Activated T-helper 9 cell treated with anti-CD3 and anti-CD28 coated beads, Interleukin-2, amount 50 U/mL, for 16 hours (primary cell): ENCODE measurements around the gene ANKRD10.
"Not testable (repeated sequence)": the region's sequence is repeated elsewhere in the genome, so short reads cannot be mapped to it uniquely, and the experiment has no call there.

Experiments used
- DNase-seq: peaks from one replicate; pipeline ENCODE4 v3.0.0-alpha.2; 2020; ENCODE audit warnings: low read depth

ANKRD10 gene

DNA sequence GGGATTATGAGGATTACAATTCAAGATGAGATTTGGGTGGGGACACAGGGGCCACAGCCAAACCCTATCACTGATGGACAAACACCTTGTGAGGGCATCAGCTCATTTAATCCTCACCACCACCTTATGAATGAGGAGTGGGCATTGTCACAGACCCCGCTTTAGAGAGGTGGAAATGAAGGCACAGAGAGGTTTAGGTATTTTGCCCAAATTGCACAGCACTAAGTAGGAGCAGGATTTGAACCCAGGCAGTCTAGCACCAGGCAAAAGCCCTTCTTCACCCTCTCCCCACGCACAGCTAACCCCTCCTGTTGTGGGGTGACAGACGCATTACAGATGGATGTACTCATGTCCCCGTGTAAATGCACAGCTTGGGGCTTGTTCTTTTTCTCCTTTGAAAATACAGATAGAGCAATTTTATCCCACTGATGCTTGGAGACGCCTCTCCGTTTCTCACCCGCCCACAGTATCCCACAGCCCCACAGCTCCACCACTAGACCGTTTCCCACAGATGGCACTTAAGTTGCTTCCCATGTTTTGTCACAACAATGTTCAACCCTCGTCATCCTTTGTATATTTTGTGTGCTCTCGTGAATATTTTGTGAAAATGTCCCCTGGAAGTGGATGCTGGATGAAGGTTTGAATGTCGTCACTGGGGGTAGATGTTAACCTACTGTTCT is 48.2 kb downstream of the ANKRD10 start:
- DNase-seq: no peak

DNA sequence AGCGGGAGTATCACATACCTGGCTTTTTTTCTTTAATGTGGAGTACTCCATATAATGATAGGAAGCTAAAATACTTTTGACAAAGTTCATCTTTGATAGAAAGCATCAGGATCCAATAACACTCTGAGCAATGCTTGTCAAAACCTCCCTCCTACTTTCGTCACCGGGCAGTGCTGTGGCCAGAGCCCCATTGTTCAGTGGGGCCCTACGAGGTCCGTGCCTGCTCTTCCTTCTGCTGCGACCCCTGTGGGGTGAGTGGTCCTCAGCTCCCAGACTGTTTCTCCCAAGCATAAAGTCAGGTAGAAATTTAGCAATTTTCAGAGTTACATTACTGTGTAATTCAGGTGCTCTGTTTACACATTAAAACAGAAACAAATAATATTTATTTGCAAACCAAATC is 51.2 kb downstream of the ANKRD10 start:
- DNase-seq: no peak

DNA sequence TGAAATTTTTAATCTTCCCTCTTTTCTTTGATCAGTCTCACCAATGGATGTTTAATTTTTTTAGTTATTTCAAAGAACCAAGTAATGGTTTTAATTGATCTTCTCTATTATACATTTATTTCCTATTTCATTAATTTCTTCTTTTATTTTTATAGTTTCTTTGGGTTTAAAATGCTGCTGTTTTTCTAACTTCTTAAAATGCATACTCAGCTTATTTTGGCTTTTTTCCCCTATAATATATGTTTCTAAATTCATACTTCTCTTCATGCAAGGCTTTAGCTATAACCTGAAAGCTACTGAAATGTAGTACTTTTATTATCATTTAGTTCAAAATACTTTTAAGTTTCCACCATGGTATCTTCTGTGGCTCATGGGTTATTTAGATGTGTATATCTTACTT is 53.9 kb downstream of the ANKRD10 start:
- no peak for DNase-seq

DNA sequence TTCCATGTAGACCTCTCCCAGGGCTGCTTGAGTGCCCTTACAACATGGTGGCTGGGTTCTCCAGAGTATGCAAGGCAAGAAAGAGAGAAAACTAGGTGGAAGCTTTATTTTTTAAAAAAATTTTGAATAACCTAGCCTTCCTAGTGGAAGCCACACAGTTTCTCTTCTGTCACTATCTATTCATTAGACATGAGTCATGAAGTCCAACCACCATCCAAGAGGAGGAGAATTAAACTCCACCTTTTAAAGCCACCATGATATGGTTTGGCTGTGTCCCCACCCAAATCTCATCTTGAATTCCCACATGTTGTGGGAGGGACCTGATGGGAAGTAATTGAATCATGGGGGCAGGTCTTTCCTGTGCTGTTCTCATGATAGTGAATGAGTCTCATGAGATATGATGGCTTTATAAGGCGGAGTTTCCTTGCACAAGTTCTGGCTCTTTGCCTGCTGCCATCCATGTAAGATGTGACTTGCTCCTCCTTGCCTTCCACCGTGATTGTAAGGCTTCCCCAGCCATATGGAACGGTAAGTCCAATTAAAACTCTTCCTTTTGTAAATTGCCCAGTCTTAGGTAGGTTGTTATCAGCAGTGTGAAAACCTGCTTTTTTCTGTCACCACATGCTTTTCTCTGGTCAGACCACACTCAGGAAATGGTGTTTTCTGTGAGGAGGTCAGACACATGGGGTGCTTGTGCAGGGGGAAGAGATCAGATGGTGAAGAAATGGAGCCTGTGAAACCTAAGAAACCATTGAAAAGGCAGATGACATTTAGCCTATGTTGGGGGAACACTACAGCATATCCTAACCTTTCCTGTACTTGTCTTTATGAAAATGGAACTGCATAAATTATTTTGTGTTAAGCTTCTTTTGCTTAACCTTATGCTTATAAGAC is 57.7 kb downstream of the ANKRD10 start:
- DNase-seq: no peak

DNA sequence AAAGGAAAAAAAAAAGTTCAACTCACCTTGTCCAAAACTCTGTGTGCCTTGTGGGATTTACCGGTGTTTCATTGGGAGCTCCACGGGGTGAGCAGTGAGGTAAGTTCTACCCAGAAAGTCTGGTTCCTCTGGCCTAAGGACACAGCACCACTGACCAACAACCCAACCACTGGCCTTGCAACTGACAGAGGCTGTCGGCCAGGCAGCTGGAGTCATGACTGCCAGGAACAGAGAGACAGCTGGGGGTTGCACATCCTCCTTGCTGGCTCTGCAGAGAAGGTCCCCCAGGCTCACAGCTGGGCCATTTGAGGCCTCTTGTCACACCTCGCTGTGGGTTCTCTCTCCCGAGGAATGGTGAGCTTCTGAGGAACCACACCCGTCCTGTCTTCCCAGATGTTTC is 59.5 kb downstream of the ANKRD10 start:
- no peak for DNase-seq

DNA sequence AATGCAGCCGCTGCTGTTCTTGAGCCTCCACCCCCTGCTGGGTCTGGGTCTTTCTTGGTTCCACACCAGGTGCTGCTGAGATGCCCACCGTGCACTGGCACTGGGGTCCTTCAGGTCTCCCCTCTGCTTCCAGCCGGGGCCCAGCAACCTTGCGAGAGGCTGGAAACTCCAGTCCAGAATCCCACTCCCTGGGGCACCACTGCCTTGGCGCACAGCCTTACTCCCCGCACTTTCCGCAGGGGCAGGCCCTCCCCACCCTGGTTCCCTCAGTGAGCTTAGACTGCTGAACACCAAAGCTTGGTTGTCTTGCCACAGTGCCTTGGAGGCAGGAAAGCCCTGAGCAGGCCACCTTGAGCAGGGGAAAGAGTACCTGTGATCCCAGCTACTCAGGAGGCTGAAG is 60.0 kb downstream of the ANKRD10 start:
- no peak for DNase-seq

DNA sequence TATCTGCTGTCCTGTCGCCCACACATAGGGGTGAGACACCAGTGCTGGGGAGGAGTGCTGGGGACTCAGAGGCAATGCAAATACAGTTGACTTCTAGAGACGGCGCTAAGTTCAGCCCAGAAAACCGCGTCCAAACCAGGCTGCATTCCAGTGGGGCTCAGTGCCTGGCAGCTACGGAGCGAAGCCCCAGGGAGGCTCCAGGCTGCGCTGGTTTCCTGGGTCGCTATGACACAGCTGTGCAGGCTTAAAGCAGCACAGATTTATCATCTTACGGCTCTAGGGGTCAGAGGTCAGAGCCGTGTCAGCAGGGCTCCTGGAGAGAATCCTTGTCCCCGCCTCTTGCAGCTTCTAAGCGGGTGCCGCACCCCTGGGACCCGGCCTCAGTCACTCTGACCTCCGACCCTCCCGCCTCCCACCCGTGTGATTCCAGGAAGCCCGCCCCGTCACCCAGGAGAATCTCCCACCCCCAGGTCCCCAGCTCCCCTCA is 61.6 kb downstream of the ANKRD10 start:
- DNase-seq: no peak

DNA sequence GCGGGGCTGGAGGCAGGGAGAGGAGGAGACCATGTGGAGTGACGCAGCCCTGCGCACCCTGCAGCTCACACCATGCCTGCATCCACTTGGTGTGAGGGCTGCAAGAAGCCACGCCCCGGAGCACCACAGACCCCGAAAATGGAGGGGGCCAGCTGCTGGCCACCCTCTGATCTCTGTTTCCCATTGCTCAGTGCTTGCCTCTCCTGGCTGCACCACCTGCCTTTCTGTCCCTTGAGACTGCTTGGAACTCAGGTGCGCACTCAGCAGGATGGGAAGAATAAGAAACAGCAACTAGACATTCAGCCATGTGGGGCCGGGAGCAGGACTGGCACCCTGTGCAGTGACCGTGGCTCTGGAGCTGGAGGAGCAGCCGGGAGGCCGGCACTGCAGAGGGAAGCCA is 64.0 kb downstream of the ANKRD10 start:
- no peak for DNase-seq

DNA sequence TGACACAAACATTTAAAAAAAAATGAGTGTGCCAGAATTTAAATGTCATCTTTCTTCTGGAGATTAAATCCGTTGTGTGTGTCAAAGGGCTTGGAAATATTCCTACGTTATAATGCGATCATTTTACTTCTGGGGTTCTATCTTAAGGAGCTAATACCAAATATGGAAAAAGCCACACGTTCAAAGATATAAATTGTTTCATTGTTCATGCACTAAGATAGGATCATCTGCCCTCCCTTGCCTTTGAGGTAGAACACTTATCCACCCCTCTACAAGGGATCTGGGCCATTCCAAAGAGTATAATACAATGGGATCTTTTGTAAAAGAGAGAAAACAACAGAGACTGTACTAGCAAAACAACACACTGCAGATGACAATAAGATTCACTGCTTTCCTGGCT is 64.9 kb downstream of the ANKRD10 start:
- DNase-seq: no peak

DNA sequence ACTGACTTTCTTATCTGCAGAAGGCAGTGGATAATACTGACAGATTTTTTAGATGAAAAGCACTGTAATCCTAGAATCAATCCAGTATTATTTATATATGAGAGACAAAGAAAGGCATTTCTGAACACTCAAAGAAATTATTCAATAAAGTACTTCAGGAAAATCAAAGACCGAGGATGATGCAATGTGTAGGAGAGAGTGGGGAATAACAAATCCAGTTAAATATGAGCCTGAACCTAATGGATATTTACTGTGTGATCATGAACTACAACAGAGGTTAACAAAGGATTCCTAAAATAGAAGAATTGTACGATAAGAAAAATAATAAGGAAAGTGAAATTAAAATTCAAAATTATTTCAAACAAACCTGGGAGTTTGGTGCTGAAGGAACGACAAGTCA is 69.3 kb downstream of the ANKRD10 start:
- no peak for DNase-seq

DNA sequence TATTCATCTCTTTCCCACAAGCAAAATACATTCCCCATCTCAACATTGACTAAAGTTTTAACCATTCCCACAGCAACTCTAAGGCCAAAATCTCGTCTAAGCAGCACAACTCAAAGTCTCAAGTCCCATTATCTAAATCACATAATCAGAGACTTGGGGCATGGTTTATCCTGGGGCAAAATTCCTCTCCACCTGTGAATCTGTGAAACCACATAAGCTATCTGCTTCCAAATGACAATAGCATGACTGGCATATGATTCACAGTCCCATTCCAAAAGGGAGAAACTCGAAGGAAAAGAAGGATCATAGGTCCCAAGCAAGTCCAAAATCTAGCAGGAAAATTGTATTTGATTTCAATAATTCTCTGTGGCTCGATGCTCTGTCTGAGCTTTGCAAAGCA is 73.0 kb downstream of the ANKRD10 start:
- no peak for DNase-seq

DNA sequence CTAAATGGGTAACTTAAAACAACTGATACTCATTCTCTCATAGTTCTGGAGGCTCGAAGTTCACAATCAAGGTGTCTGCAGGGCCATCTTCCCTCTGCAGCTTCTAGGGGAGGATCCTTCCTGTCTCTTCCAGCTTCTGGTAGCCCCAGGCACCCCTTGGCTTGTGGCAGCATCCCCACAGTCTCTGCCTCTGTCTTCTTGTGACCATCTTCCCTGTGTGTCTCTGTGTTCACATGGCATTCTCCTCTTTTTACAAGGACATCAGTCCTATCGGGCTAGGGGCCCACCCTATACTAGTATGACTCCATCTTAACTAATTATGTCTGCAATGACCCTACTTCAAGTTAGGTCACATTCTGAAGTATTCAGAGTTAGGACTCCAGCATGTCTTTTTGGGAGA is 73.5 kb downstream of the ANKRD10 start:
- no peak for DNase-seq

DNA sequence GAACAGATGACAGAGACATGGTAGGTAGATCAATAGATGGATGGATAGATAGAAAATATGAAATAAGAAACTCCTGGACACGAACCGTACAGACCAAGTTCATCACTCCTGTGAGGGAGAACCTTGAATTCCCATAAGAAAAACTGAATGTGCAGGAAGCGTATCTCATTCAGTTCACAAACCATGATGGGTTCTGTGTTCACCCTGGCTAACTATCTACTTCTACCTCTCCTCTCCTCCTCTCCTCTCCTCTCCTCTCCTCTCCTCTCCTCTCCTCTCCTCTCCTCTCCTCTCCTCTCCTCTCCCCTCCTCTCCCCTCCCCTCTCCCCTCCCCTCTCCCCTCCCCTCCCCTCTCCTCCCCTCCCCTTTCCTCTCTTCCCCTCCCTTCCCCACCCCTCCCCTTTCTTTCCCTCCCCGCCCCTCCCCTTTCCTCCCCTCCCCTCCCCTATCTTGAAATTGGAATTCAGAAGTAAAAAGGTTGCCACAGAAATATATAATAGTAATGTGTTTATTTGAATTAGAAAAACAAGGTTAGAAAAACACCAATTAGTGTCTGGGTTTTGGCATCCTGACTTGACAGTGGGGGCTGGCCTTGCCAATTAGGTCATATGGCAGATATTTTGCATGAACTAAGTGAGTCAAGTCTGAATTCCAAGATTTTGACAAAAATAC is 75.9 kb downstream of the ANKRD10 start:
- DNase-seq: no peak

DNA sequence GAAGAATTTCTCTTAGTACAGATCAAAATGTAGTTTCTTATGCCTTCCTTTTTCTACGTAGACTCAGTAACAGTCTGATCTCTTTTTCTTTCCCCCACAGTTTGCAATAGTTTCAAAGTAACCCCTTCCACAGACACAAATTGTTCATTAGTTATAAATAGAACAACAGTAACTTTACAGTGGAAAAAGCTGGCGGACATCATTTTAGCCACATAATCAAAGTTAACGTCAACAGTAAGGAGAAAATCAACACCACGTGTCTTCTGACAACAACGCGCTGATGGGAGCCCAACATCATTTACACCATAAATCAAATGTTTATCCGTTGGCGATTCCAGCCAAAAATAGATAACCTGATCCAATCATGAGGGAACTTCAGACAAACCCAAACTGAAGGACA is 76.8 kb downstream of the ANKRD10 start:
- no peak for DNase-seq

DNA sequence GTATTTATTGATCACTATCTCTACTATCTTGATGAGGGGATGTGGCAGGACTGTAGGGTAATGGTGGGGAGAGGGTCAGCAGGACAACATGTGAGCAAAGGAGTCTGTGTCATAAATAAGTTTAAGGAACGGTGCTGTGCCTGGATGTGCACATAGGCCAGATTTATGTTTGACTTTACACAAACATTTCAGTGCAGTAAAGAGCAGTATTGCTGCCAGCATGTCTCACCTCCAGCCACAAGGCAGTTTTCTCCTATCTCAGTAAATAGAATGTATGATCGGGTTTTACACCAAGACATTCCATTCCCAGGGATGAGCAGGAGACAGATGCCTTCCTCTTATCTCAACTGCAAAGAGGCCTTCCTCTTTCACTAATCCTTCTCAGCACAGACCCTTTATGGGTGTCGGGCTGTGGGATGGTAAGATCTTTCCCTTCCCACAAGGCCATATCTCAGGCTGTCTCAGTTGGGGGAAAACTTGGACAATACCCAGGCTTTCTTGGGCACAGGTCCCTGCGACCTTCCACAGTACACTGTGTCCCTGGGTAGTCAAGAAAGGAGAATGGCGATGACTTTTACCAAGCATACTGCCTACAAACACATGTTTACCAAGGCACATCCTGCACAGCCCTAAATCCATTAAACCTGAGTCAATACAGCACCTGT is 77.3 kb downstream of the ANKRD10 start:
- DNase-seq: not testable (repeated sequence)

DNA sequence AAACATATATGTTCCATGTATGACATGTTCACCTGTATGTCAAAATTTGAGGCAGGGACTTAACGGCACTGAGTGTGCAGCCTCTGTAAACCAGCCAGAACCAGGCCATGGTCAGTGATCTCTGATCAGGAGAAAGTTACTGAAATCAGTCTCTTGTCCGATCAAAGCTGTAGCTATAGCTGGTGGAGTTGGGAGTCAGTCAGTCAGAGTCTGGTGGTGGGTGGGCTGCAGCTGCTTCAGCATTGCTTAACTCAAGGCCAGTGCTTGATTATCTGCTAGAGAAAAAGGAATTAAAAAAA is 78.3 kb downstream of the ANKRD10 start:
- no peak for DNase-seq

DNA sequence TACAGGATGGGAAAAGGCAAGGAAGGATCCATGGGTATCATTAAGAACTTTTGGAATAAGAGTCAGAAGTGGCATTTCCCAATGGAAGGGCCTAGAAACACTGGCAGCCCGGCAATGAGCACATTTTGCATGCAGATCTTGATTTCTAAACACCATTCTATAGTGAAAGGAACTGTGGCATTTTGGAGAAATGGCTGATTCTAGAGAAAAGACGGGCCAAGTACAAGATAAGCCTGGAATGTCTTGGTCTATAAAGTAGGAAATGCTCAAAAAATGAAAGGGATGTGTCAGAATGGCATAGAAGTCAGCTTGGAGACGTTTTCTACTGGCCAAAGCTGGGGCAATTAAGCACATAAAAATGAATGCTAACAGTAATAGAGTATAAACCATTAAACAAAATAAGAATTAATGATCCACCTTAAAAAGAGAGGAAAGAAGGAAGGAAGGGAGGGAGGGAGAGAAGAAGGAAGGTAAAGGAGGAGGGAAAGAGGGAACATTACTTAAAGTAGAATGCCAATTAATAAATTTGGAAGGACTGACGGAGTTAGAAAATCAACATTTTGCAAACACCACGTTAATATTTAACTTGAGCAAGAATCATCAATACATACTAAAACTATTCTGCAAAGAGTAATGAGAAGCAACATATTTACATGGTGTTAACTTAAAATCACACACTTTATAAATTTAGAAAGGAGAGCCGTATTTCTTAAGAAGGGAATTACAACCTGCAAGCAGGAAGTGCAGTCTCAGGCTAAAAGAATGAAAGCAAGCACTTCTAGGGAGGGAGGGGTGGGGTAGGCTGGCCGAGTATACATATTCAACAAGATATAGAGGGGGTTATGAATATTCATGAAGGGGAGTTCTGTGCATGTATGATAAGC is 78.9 kb downstream of the ANKRD10 start:
- DNase-seq: no peak

DNA sequence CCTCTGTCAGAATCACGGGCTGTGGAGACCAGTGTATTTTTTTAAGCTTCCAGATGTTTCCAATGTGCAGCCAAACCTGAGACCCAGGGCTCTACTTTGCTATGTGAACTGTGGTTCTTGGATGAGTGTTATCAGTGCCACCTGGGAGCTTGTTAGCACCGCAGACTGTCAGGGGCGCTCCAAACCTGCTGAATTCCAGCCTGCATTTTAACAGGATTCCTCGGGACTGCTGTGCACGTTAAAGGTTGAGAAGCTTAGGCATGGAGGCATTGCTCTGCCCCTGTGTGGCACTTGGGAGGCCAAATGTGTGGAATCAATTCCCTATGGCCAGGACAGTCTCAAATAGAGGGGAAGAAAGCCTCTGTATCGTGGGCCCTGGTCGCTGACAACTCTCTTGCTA is 80.3 kb downstream of the ANKRD10 start:
- DNase-seq: no peak

DNA sequence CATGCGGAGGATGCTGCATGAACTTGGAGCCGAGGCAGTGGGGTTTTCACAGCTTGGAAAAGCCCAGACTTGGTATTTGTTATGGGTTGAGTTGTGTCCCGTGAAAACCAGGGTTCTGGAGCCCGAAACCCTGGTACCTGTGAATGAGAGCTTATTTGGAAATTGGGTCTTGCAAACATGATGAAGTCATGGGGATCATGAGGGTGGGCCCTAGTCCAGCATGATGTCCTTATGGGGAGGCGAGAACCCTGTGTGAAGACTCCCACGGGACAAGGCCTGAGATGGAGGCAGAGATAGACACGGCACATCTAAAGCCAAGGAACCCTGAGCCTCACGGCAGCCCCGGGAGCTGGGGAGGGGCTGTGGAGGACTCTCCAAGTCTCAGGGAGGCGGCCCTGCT is 82.3 kb downstream of the ANKRD10 start:
- no peak for DNase-seq

DNA sequence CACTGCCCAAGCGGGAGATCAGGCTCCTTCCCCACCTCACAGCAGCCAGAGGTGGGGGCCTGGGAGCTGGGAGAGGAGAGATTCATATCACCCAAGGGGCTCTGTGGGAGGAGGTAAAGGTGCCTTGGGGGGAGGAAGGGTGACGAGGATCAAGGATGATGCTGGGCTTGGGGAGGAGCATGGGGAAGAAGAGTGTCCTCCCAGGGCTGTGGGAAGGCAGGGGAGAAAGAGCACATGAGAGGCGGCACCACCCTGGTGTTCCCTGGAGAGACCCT is 82.7 kb downstream of the ANKRD10 start:
- no peak for DNase-seq

DNA sequence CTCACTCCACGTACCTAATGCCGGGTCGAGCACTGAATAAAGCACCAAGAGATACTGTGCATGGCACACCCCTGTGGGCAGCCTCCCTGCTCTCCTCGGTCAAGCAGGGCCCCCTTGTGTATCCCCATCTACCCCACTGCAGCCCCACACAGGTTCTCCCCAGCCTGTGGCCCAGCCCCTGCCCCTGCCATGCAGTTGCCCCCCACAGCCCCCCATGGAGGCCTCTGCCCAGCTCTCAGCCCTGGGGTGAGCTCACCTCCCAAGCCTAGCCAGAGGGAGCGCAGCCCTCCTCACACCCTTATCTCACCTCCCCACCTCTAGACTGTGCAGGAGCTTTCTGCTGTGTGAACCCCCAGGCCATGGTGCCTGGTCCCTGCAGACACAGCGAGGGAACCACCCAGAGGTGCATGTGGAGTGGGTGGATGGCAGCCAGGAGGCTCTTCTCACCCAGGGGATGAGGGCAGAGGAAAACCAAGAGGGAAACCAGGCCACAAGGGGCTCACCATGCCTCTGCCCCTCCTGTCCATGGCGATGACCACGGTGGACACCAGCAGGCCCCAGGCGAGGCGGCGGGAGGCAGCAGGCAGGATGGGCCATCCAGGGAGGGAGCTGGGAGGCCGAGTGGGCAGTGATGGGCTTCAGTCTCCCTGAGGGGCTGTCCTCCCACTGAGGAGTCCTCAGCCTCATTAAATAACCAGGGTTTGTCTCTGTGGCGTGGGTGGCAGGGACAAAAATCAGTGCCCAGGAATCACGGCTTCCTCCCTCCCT is 83.2 kb downstream of the ANKRD10 start:
- no peak for DNase-seq
